ENCODE results near the gene SLC9A5.

GRCh38 chr16:67207249-67208091, 41.3 kb upstream of the SLC9A5 start:
- TF ChIP-seq MYC (IDR thresholded peaks at IDR 0.05; ENCODE audit: low read depth, low read length) (no peak), CTCF (IDR thresholded peaks at IDR 0.05; ENCODE audit: low read depth, low read length) (no peak), MAX (IDR thresholded peaks at IDR 0.05; ENCODE audit: low read depth, low read length) (no peak), POLR2A (IDR thresholded peaks at IDR 0.05; ENCODE audit: extremely low read depth, insufficient read length) (no peak)

Measured in NB4 (cell line).